GM23338 (cell line): ENCODE data around the gene UBAC2.

Source experiments
- EZH2 ChIP-seq: fragments of 200-600 bp; sonication (generic); IDR thresholded peaks from one replicate; pipeline ENCODE4 v1.8.0; 2017; ENCODE audit warnings: antibody characterized with exemption, mild to moderate bottlenecking, low read depth; ENCODE audit not compliant: unreplicated experiment
- TF ChIP-seq, protein P1 (sequence below), 2 experiments: fragments of 200-600 bp in 1 of 2; sonication (generic) in 1 of 2; conservative IDR thresholded peaks; 2 replicates each; pipeline versions ENCODE4 v1.5.1 to v1.6.1; 2016 to 2017; ENCODE audit warnings: antibody characterized with exemption in 2 of 2, low read depth in 2 of 2, mild to moderate bottlenecking in 2 of 2, moderate library complexity in 1 of 2

DNA sequence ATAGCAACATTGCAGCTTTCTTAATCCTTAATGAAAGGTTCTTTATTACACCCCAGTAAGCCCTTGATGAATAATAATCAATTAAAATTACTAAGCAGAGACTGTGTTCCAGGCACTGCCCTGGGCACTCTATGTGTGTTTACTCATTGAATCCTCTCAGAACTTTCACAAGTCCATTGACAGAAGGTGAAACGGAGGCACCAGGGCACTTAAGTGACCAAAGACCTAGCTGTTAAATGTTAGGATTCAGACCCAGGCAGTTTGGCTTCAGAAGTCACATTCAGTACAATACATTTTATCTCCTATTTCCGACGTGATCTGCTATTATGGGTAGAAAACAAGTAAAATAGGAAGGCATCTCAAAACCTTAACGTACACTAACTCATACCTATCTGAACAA, 103.9 kb downstream of the UBAC2 start:
- TF ChIP-seq, protein P1, sequence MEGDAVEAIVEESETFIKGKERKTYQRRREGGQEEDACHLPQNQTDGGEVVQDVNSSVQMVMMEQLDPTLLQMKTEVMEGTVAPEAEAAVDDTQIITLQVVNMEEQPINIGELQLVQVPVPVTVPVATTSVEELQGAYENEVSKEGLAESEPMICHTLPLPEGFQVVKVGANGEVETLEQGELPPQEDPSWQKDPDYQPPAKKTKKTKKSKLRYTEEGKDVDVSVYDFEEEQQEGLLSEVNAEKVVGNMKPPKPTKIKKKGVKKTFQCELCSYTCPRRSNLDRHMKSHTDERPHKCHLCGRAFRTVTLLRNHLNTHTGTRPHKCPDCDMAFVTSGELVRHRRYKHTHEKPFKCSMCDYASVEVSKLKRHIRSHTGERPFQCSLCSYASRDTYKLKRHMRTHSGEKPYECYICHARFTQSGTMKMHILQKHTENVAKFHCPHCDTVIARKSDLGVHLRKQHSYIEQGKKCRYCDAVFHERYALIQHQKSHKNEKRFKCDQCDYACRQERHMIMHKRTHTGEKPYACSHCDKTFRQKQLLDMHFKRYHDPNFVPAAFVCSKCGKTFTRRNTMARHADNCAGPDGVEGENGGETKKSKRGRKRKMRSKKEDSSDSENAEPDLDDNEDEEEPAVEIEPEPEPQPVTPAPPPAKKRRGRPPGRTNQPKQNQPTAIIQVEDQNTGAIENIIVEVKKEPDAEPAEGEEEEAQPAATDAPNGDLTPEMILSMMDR (conservative IDR thresholded peaks at IDR 0.05; ENCODE audit: low read depth in 2 of 2): no peak
- no peak for TF ChIP-seq EZH2
